Measurements from ENCODE around the gene GLYR1.

The GLYR1 gene

GRCh38 chr16:4882633-4883285 is 35.7 kb upstream of the GLYR1 start:
- DNase-seq: no peak
- Histone ChIP-seq H3K9me2 (replicated peaks; ENCODE audit: insufficient read depth, low read length) (no peaks in the 10 kb centered on the region), H3K27me3 (replicated peaks; ENCODE audit: insufficient read depth, low read length) (no peaks in the 10 kb centered on the region), H3K36me3 (replicated peaks; ENCODE audit: insufficient read depth, low read length) (peaks cover 6% of the 10 kb centered on the region; the same call in 1 of the 2 replicates), H3K9me3 (replicated peaks; ENCODE audit: insufficient read depth, low read length) (no peaks in the 10 kb centered on the region), H4K20me1 (ENCODE audit: insufficient read depth, low read length) (no peaks in the 10 kb centered on the region), H3K9ac (ENCODE audit: low read length) (no peak overlapping the region), H3K79me2 (ENCODE audit: low read length) (no peaks in the 10 kb centered on the region), H3K4me2 (ENCODE audit: low read depth, low read length) (no peak overlapping the region), H3K27ac (ENCODE audit: low read length) (no peak overlapping the region), H3K4me3 (ENCODE audit: low read length) (no peak overlapping the region), H2AFZ (ENCODE audit: low read length) (no peak overlapping the region), H3K4me1 (ENCODE audit: low read length) (no peaks in the 10 kb centered on the region), H3F3A (ENCODE audit: insufficient read depth, low read length) (no peaks in the 10 kb centered on the region)
- TF ChIP-seq EZH2phosphoT487 (IDR thresholded peaks at IDR 0.05; ENCODE audit: low read length): no peak
- no peak for TF ChIP-seq EZH2 (optimal IDR thresholded peaks at IDR 0.05; ENCODE audit: low read depth, low read length)
- TF ChIP-seq CTCF (IDR thresholded peaks at IDR 0.05; ENCODE audit: low read length): no peak

- Histone ChIP-seq H3K9ac (ENCODE audit: low read length) (no peak overlapping the region), H3F3A (ENCODE audit: insufficient read depth, low read length) (no peaks in the 10 kb centered on the region), H2AFZ (ENCODE audit: low read length) (no peak overlapping the region), H3K4me1 (ENCODE audit: low read length) (no peaks in the 10 kb centered on the region), H3K79me2 (ENCODE audit: low read length) (no peaks in the 10 kb centered on the region), H3K9me2 (replicated peaks; ENCODE audit: insufficient read depth, low read length) (no peaks in the 10 kb centered on the region), H3K36me3 (replicated peaks; ENCODE audit: insufficient read depth, low read length) (peaks cover 6% of the 10 kb centered on the region; the same call in 1 of the 2 replicates), H3K4me2 (ENCODE audit: low read depth, low read length) (no peak overlapping the region), H4K20me1 (ENCODE audit: insufficient read depth, low read length) (no peaks in the 10 kb centered on the region), H3K9me3 (replicated peaks; ENCODE audit: insufficient read depth, low read length) (no peaks in the 10 kb centered on the region), H3K27ac (ENCODE audit: low read length) (no peak overlapping the region), H3K4me3 (ENCODE audit: low read length) (no peak overlapping the region), H3K27me3 (replicated peaks; ENCODE audit: insufficient read depth, low read length) (no peaks in the 10 kb centered on the region)
- DNase-seq: no peak
- TF ChIP-seq EZH2 (optimal IDR thresholded peaks at IDR 0.05; ENCODE audit: low read depth, low read length): no peak
- no peak for TF ChIP-seq CTCF (IDR thresholded peaks at IDR 0.05; ENCODE audit: low read length)
- no peak for TF ChIP-seq EZH2phosphoT487 (IDR thresholded peaks at IDR 0.05; ENCODE audit: low read length)
These were observed 35.0 kb upstream of the GLYR1 start for GRCh38 chr16:4882000-4882632.

GRCh38 chr16:4880006-4880580 is 33.0 kb upstream of the GLYR1 start:
- Histone ChIP-seq H3K27me3 (replicated peaks; ENCODE audit: insufficient read depth, low read length) (no peaks in the 10 kb centered on the region), H3K9me3 (replicated peaks; ENCODE audit: insufficient read depth, low read length) (no peaks in the 10 kb centered on the region)

More at GRCh38 chr16:4880006-4880580, 33.0 kb upstream of the GLYR1 start:
- DNase-seq: no peak
- no peaks in the 10 kb centered on the region for H3F3A ChIP-seq (ENCODE audit: insufficient read depth, low read length)
- no peak overlapping the region for H3K9ac ChIP-seq (ENCODE audit: low read length)
- H2AFZ ChIP-seq (ENCODE audit: low read length): no peak overlapping the region
- H4K20me1 ChIP-seq (ENCODE audit: insufficient read depth, low read length): no peaks in the 10 kb centered on the region
- no peak overlapping the region for H3K27ac ChIP-seq (ENCODE audit: low read length)
- no peaks in the 10 kb centered on the region for H3K79me2 ChIP-seq (ENCODE audit: low read length)
- H3K9me2 ChIP-seq (replicated peaks; ENCODE audit: insufficient read depth, low read length): no peaks in the 10 kb centered on the region
- H3K4me2 ChIP-seq (ENCODE audit: low read depth, low read length): no peak overlapping the region
- H3K4me1 ChIP-seq (ENCODE audit: low read length): no peaks in the 10 kb centered on the region
- no peak overlapping the region for H3K4me3 ChIP-seq (ENCODE audit: low read length)
- peaks cover 6% of the 10 kb centered on the region; the same call in 1 of the 2 replicates for H3K36me3 ChIP-seq (replicated peaks; ENCODE audit: insufficient read depth, low read length)
- no peak for TF ChIP-seq CTCF (IDR thresholded peaks at IDR 0.05; ENCODE audit: low read length)
- no peak for TF ChIP-seq EZH2phosphoT487 (IDR thresholded peaks at IDR 0.05; ENCODE audit: low read length)
- TF ChIP-seq EZH2 (optimal IDR thresholded peaks at IDR 0.05; ENCODE audit: low read depth, low read length): no peak

Data from MM.1S (cell line).